DLD1 (cell line): ENCODE data around the gene EHD4.

Experiments used
- in situ Hi-C: cut with HindIII; loops from 2 replicates; pipeline ENCODE4 v1.10.0; 2017; ENCODE audit warnings: low sequenced_read_pairs

EHD4 gene

DNA sequence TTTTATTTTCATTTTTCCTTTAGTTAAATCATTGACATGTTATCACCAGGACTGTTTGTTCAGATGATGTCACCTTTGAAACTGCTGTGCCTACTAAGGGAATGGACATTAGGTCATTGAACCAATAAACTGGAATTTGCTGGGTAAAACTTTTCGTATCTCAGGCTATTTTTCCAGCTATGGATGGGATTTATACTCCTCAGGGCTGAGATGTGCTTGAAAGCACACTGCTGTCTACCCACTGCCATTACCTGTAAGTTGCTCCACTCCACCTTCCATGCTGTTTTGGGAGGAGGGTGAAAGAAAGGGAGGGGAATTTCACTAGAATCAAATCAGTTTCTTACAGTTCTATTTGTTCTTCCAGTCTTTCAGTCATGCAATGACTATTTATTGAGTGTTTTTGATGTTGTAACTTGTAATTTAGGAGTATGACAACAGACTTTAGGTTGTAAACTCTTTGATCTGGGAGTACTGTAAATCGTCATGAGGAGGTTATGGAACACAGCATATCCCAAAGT, 11.3 kb downstream of the EHD4 start:
- in situ Hi-C loops: no loop called here

- in situ Hi-C loops: no loop called here
Measured at GRCh38 chr15:41958002-41958420, 14.3 kb downstream of the EHD4 start.

DNA sequence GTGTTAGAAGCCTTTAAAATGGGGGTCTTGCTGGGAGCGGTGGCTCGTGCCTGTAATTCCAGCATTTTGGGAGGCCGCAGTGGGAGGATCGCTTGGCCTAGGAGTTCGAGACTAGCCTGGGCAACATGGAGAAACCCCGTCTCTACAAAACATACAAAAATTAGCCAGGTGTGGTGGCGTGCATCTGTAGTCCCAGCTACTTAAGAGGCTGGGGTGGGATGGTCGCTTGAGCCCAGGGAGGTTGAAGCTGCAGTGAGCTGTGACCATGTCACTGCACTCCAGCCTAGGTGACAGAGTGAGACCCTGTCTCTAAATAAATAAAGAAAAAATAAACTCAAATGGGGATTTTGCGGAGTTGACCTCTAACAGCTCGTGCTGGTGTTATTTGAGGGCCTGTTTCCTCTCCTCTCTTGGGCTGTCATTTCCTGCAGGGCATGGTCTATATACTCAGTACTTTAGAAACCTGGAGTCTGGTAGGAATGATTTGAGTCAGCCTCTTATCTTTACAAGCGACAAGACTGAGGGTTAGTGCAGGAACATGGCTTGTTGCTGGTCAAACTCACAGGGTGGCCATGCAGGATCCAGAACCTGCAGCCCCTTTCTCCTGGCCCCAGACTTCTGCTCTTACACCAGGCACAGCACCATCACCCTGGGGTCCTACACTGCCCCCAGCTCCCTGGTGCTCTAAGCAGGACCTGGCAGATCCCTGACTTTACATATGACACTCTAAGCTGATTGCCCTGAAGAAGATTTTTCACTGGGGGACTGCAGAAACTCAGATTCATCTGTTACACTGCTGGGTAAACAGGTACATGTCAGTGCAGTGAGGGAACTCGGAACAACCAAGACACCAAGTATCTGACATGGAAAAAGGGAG, 15.1 kb downstream of the EHD4 start:
- in situ Hi-C loops: no loop called here

DNA sequence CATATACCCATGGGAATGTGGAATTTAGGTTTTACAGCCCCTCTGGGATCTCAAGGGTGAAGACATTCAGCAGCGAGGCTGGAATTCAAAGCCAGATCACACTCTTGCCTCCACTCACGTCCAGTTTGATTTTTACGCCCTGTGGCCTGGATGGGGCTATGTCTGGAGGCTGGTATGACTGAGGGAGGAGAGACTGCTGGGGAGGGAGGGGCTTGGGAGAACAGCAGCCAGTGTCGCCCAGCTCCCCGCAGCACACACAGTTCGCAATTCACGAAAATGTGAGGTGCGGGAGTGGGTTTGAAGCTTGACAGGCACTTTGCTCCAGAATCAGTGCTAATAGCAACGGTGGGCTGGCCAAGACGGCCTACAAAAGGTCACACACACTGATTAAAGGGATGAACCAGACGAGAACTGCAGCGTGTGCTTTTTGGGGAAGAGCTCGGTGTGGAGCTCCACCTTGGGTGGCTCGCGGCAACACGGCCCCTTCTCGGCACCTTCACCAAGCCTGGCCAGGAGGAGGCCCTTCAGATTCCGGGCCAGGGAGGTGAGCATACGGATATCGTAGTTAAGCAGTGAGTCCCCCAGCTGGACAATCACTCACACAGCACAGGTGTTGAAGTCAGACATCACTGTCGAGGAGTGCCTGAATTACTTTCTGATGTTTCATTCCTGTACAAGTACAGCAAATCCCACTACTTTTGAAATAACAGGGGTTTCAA, 16.4 kb downstream of the EHD4 start:
- in situ Hi-C loops: no loop called here

GRCh38 chr15:41955100-41955499, 17.3 kb downstream of the EHD4 start:
- in situ Hi-C loops: no loop called here

- in situ Hi-C loops: no loop called here
Measured at GRCh38 chr15:41954036-41954435, 18.3 kb downstream of the EHD4 start.

DNA sequence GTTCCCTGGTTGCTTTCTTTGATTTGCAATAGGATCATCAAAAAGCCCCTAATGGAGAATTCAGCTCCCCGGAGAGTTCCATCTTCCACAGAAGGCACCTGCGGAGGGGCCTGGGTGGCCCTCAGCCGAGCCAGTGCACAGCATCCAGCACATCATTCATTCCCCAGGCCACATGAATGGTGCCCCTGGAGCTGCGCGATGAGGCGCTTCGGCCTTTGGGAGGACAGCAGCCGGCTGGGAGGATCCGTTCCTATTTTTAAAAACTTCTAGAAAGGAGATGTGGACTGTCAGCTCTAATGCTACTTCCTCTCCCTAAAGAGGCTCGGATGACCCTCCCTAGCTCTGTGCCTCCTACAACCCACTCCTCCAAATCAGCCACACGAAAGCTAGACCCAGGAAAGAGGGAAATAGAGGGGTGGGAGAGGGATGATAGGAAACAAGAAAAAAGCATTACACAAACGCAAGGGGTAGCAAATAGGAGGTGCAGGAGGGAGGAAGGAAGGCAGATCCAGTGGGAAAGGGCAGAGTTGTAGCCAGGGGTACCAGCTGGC, 20.3 kb downstream of the EHD4 start:
- in situ Hi-C loops: no loop called here

DNA sequence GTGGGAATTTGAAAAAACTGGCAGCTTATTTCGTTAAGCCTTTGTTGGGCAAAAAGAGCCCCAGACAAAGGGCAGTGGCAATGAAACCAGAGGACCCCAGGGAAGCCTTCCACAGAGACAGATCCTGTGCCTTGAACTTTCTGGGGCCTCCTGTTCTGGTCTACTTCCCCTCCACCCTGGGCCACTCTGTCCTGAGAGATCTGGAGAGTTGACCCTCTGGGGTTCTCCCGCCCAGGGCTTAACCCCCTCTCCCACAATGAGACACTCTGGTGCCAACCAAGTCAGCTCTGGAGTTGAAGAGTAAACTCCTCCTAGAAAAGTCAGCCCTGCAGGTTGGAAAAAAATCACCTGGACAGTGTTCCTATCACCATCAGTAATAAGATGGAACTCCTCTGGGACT, 20.8 kb downstream of the EHD4 start:
- in situ Hi-C loops: no loop called here

DNA sequence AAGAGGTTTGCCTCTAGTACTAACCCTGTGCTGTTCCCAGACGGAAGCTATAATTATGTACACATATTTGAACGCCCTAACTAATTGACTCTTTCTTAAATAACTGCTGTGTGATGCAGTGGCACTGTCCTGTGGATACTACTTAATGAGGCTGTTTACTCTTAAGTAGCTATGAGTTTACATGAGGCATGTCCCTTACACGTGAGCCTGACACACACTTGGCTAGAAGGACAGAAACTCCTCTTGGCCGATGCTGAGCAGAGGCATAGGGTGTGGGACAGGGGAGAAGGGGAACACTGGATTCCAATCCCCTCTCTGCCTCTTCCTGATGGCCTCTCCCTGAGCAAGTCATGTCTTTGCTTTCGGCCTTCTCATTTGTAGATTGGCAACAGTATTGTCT, 21.9 kb downstream of the EHD4 start:
- in situ Hi-C loops: no loop called here

- in situ Hi-C loops: no loop called here
Measured at GRCh38 chr15:41950127-41950483, 22.3 kb downstream of the EHD4 start.

- in situ Hi-C loops: no loop called here
Measured at GRCh38 chr15:41949401-41950126, 22.8 kb downstream of the EHD4 start.

DNA sequence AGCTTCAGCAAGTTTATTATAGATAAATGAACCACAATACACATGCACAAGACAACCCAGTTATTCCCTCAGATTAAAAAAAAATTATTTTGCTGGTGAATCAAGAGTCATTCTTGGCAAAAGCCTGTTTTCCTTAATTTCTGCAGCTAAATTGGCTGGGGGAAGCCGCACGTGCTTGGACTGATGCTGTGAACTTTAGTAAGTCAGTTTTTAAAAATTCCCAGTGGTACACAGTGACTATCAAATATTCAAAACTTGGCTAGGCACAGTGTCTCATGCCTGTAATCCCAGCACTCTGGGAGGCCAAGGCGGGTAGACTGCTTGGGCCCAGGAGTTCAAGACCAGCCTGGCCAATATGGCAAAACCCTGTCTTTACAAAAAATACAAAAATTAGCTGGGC, 23.9 kb downstream of the EHD4 start:
- in situ Hi-C loops: no loop called here

DNA sequence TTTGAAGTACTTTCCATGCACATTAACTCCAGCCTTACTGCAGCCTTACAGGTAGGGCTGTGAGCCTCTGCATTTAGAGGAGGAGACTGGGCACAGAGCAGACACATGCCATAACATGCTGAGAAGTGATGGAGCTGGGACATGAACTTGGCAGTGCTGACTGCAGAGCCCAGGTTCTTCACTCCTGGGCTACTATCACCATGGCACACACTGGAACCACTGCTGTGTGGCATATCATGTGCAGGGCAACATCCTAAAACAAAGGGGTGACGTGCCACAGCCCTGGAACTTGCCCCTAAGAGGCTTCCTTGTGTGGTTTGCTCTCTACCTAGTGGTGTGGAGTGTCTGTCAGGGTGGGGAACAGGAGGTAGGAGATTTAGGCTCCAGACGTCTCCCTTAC, 25.4 kb downstream of the EHD4 start:
- in situ Hi-C loops: no loop called here

GRCh38 chr15:41945731-41946130, 26.6 kb downstream of the EHD4 start:
- in situ Hi-C loops: no loop called here

GRCh38 chr15:41945221-41945620, 27.1 kb downstream of the EHD4 start:
- in situ Hi-C loops: no loop called here

DNA sequence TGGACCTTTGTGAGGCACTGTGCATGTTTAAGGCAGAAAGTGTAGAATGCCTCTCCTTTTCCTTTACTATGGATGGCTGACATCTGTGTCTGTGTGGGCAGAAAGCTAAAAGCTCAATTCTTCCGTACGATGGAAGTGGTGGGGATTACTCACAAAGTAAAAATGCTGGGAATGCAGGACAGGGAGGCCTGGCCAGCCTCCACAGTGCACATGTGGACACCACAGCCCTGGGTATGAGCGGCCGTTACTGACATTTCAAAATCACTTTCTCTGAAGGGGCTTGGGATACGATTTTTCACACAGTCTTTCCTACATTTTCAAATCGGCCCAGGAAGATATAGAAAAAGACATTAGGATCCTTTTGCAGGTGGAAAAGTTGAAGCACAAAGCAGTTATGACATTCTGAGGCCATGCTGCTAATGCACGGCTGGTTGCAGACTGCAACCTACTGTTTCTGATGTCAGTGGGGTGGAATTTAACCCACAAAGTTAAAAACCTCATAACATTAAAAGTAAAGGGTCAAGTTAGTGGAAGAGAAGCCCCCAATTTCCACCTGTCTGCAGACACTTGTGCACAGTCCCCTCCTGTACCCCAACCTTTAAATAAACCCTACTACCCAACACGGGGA, 27.9 kb downstream of the EHD4 start:
- in situ Hi-C loops: no loop called here

- in situ Hi-C loops: no loop called here
Measured at GRCh38 chr15:41943543-41944312, 28.6 kb downstream of the EHD4 start.

- in situ Hi-C loops: no loop called here
Measured at GRCh38 chr15:41942886-41943285, 29.5 kb downstream of the EHD4 start.

GRCh38 chr15:41941644-41942415, 30.5 kb downstream of the EHD4 start:
- in situ Hi-C loops: no loop called here
